Ureter (tissue), 1 donor: ENCODE results near the gene SUPT20HL2. TPM values are rescaled to one million over a fixed set of nuclear protein-coding genes. Genes with fewer than 3 reads are reported as not detected.
"Not testable (repeated sequence)": the region's sequence is repeated elsewhere in the genome, so short reads cannot be mapped to it uniquely, and the experiment has no call there.

Experiments
- DNase-seq: peaks from one replicate; pipeline ENCODE4 v3.0.0-alpha.2; 2020; ENCODE audit warnings: low spot score
- total RNA-seq: library from RNA; stranded (reverse); gene quantifications from one replicate; pipeline ENCODE4 v1.2.4, GENCODE V29; 2023
- donor health status: DM: yes; HTN: yes; CAD: no.

Gene SUPT20HL2
- total RNA-seq, 1 donor from 2014 or later = 0.57 TPM

- DNase-seq = not testable (repeated sequence)
These were observed 4.1 kb downstream of the SUPT20HL2 start for GRCh38 chrX:24309580-24310374.

GRCh38 chrX:24308803-24309202 is 5.1 kb downstream of the SUPT20HL2 start:
- not testable (repeated sequence) for DNase-seq

- no peak for DNase-seq
These were observed 7.4 kb downstream of the SUPT20HL2 start for GRCh38 chrX:24306440-24306839.

- no peak for DNase-seq
These were observed 8.0 kb downstream of the SUPT20HL2 start for GRCh38 chrX:24305905-24306304.

GRCh38 chrX:24301806-24302205 is 12.1 kb downstream of the SUPT20HL2 start:
- no peak for DNase-seq

GRCh38 chrX:24301060-24301459 is 12.8 kb downstream of the SUPT20HL2 start:
- DNase-seq = no peak

- no peak for DNase-seq
These were observed 15.7 kb downstream of the SUPT20HL2 start for GRCh38 chrX:24298191-24298590.

- DNase-seq = no peak
These were observed 19.2 kb downstream of the SUPT20HL2 start for GRCh38 chrX:24294619-24295018.

- DNase-seq = no peak
These were observed 20.5 kb downstream of the SUPT20HL2 start for GRCh38 chrX:24293412-24293811.

- DNase-seq = no peak
These were observed 21.5 kb downstream of the SUPT20HL2 start for GRCh38 chrX:24292353-24292752.

- no peak for DNase-seq
These were observed 28.8 kb downstream of the SUPT20HL2 start for GRCh38 chrX:24285082-24285481.

- no peak for DNase-seq
These were observed 30.6 kb downstream of the SUPT20HL2 start for GRCh38 chrX:24283127-24283794.

- no peak for DNase-seq
These were observed 31.3 kb downstream of the SUPT20HL2 start for GRCh38 chrX:24282381-24283126.

GRCh38 chrX:24277405-24277804 is 36.5 kb downstream of the SUPT20HL2 start:
- DNase-seq = no peak

GRCh38 chrX:24276015-24276414 is 37.9 kb downstream of the SUPT20HL2 start:
- DNase-seq = no peak

GRCh38 chrX:24271262-24271661 is 42.6 kb downstream of the SUPT20HL2 start:
- no peak for DNase-seq

- no peak for DNase-seq
These were observed 45.1 kb downstream of the SUPT20HL2 start for GRCh38 chrX:24268786-24269185.

- no peak for DNase-seq
These were observed 46.9 kb downstream of the SUPT20HL2 start for GRCh38 chrX:24266996-24267395.

GRCh38 chrX:24264383-24264782 is 49.5 kb downstream of the SUPT20HL2 start:
- no peak for DNase-seq

- no peak for DNase-seq
These were observed 51.6 kb downstream of the SUPT20HL2 start for GRCh38 chrX:24262309-24262708.
